Astrocyte of the spinal cord (primary cell): ENCODE measurements around the gene GALNT17.
"Not testable (repeated sequence)": the region's sequence is repeated elsewhere in the genome, so short reads cannot be mapped to it uniquely, and the experiment has no call there.

Experiments used
- DNase-seq: peaks from one replicate; pipeline ENCODE4 v3.0.0; 2011; ENCODE audit warnings: low read depth, low spot score
- H3K4me3 ChIP-seq: 2 replicates; pipeline ENCODE4 v1.5.1; 2011; ENCODE audit warnings: low read depth, mild to moderate bottlenecking, low read length, moderate library complexity
- in situ Hi-C: cut with HindIII; loops from 2 replicates; pipeline ENCODE4 v1.10.0; 2017; ENCODE audit warnings: low sequenced_read_pairs
- TF ChIP-seq, protein P1 (sequence below): IDR thresholded peaks from 2 replicates; pipeline ENCODE4 v1.5.1; 2012; ENCODE audit warnings: low read depth, mild to moderate bottlenecking, low read length, inconsistent platforms

Gene GALNT17

GRCh38 chr7:71574153-71574860, 442.4 kb downstream of the GALNT17 start:
- DNase-seq: no peak
- in situ Hi-C loops: no loop called here
- H3K4me3 ChIP-seq: no peak overlapping the region
- TF ChIP-seq, protein P1, sequence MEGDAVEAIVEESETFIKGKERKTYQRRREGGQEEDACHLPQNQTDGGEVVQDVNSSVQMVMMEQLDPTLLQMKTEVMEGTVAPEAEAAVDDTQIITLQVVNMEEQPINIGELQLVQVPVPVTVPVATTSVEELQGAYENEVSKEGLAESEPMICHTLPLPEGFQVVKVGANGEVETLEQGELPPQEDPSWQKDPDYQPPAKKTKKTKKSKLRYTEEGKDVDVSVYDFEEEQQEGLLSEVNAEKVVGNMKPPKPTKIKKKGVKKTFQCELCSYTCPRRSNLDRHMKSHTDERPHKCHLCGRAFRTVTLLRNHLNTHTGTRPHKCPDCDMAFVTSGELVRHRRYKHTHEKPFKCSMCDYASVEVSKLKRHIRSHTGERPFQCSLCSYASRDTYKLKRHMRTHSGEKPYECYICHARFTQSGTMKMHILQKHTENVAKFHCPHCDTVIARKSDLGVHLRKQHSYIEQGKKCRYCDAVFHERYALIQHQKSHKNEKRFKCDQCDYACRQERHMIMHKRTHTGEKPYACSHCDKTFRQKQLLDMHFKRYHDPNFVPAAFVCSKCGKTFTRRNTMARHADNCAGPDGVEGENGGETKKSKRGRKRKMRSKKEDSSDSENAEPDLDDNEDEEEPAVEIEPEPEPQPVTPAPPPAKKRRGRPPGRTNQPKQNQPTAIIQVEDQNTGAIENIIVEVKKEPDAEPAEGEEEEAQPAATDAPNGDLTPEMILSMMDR: no peak

DNA sequence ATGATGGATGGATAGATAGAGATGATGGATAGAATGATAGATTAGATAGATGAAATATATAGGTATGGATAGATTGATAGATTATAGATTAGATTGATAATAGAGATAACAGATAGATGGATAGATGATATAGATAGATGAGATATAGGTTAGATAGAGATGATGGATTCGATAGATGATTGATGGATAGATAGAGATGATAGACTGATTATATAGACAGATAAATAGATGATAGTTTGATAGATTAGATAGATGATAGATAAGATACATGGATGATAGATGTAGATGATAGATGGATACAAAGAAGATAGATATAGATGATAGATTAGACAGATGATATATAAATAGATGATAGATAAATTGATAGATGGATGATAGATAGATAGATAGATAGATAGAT, 448.1 kb downstream of the GALNT17 start:
- no peak for DNase-seq
- TF ChIP-seq, protein P1: no peak
- H3K4me3 ChIP-seq: no peak overlapping the region
- in situ Hi-C loops: no loop called here

DNA sequence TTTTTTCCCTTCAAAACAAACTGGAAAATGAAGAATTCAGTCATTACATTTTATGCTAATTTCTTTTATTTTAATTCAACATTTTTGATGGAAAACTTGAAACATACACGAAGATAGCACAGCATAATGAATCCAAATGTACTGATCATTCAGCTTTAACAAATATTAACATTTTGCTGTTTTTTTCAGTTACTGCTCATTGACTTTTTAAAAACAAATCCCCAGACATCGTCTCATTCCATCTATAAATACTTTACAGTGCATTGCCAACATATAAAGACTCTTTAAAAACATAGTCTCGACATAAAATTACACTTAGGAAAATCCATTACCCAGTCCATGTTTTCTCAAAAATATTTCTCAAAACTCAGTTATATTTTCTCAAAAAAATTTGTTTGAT, 452.3 kb downstream of the GALNT17 start:
- in situ Hi-C loops: no loop called here
- H3K4me3 ChIP-seq: no peak overlapping the region
- DNase-seq: no peak
- TF ChIP-seq, protein P1: no peak

DNA sequence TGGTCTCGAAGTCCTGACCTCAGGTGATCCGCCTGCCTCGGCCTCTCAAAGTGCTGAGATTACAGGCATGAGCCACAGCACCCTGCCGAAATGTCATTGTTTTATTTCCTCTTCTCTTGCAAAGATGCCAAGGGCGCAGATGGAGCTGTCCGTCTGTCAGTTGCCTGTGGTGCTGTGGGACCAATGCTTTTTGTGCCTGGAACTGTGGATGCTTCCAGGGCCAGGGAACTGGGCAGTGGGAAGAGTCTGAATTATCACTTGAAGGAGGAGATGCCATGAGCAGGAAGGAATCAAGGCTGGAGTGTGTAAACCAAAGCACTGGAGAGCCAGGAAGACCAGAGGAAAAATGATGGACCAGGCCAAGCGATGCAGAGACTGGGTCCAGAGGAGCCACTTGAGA, 459.9 kb downstream of the GALNT17 start:
- TF ChIP-seq, protein P1: no peak
- no peak overlapping the region for H3K4me3 ChIP-seq
- DNase-seq: no peak
- in situ Hi-C loops: no loop called here

GRCh38 chr7:71592388-71592787, 460.4 kb downstream of the GALNT17 start:
- H3K4me3 ChIP-seq, in situ Hi-C loops, DNase-seq: not testable (repeated sequence)

GRCh38 chr7:71594736-71595135, 462.8 kb downstream of the GALNT17 start:
- in situ Hi-C loops: no loop called here
- TF ChIP-seq, protein P1: no peak
- no peak for DNase-seq
- H3K4me3 ChIP-seq: no peak overlapping the region

DNA sequence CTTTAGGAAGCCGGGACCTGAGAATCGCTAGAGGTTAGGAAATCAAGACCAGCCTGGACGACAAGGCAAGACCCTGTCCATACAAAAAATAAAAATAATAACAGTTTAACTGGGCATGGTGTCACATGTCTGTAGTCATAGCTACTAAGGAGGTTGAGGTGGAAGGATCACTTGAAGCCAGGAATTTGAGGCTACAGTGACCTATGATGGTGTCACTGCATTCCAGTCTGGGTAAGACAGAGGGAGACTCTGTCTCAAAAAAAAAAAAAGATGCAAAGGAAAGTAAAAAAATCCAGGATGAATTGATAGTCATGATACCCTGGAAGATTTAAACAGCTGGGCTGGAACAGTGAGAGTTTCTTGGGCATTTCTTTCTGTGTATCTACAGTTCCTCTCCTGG, 463.2 kb downstream of the GALNT17 start:
- in situ Hi-C loops: no loop called here
- H3K4me3 ChIP-seq: no peak overlapping the region
- no peak for DNase-seq
- TF ChIP-seq, protein P1: no peak
